ENCODE results near the gene ANKRD66.

The ANKRD66 gene

DNA sequence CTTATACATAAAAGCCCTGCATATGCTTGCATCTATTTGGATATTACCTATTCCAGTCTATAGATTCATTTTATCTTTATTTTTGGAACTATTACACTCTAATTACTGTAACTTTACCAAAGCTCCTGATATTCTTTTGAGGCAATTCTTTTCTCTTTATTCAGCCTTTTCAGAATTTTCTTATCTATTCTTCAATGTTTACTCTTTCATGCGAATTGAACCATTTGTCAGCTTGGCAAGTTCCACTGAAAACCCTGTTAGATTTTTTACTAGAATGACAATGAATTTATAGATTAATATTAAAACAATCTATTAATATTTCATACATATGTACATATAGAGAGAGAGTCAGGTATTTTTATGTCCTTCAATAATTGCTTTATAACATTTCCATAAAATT is 45.9 kb downstream of the ANKRD66 start:
- DNase-seq, result no peak

DNA sequence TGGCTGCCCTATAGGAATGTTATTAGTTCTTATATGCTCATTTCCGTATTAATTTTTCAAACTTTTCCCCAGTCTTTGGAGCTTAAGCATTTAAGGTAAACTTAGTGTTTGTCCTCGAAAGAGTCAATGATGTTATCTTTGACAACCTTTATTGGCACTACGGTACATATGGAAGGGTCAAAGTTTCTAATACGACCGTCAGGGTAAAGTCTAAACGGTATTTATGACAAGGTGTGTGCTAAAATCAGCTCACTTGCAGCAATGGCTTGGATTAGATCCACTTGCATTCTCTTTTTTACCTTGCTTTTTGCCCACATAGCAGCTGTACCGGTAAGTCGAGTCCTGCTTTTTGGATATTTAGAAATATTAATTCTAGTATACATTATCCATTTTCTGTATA is 46.4 kb downstream of the ANKRD66 start, which contains the start of gene MEP1A:
Gene MEP1A (plus strand): TSS at position 252 of the 400 bp plus-strand sequence. CDS start 10 bp downstream, at position 262.
- DNase-seq, result no peak

- DNase-seq, result no peak
Observed at GRCh38 chr6:46794068-46794467, 47.3 kb downstream of the ANKRD66 start.

GRCh38 chr6:46795816-46796215 is 49.1 kb downstream of the ANKRD66 start:
- no peak for DNase-seq

- DNase-seq, result no peak
Observed at GRCh38 chr6:46796848-46797580, 50.3 kb downstream of the ANKRD66 start.

DNA sequence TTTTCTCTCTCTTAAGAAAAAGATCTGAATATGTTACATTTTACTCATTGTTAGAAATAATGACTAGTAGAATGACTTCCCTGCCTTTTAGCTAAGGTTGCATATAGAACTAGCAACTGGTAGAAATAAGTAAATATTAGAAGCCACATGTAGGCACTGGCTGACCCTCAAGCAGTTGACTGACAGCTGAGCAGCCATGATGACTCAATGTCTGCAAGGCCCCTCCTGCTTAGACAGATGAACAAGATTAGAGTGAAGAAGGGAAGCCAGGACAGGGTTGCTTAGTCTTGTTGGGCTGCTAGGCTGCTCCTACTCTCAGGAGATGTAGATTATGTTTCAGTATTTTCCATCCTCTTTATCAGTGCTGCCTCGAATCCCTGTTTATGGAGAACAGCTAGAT is 52.9 kb downstream of the ANKRD66 start:
- no peak for DNase-seq

GRCh38 chr6:46808806-46809205 is 62.1 kb downstream of the ANKRD66 start:
- no peak for DNase-seq

Data from DMS79 treated with DMSO at 0.1 percent for 48 hours (cell line).